Endothelial cell (in vitro differentiated cells): ENCODE measurements around the gene FLG2. TPM values are rescaled to one million over a fixed set of nuclear protein-coding genes. Genes with fewer than 3 reads are reported as not detected.
"Not testable (repeated sequence)": the region's sequence is repeated elsewhere in the genome, so short reads cannot be mapped to it uniquely, and the experiment has no call there.

Experiments used
- DNase-seq: peaks from one replicate; pipeline ENCODE4 v3.0.0; 2021; ENCODE audit warnings: low spot score
- H3K27ac Mint-ChIP-seq: one replicate; pipeline ENCODE4 v1.8.0; 2021; ENCODE audit warnings: mixed read lengths, inconsistent platforms; ENCODE audit not compliant: unreplicated experiment
- H3K27me3 Mint-ChIP-seq: one replicate; pipeline ENCODE4 v1.8.0; 2021; ENCODE audit warnings: mild to moderate bottlenecking, moderate library complexity, mixed read lengths, inconsistent platforms; ENCODE audit not compliant: unreplicated experiment
- H3K36me3 Mint-ChIP-seq: one replicate; pipeline ENCODE4 v1.8.0; 2021; ENCODE audit warnings: mild to moderate bottlenecking, low read depth, mixed read lengths, inconsistent platforms; ENCODE audit not compliant: unreplicated experiment
- H3K4me1 Mint-ChIP-seq: one replicate; pipeline ENCODE4 v1.8.0; 2021; ENCODE audit warnings: mild to moderate bottlenecking, mixed read lengths, inconsistent platforms; ENCODE audit not compliant: unreplicated experiment
- H3K4me3 Mint-ChIP-seq: one replicate; pipeline ENCODE4 v1.8.0; 2021; ENCODE audit warnings: mild to moderate bottlenecking, mixed read lengths, inconsistent platforms; ENCODE audit not compliant: unreplicated experiment
- H3K9me3 Mint-ChIP-seq: one replicate; pipeline ENCODE4 v1.8.0; 2021; ENCODE audit warnings: mixed read lengths, inconsistent platforms; ENCODE audit not compliant: unreplicated experiment
- total RNA-seq: library from RNA; stranded (reverse); fragmentation: NEBNext Ultra II Directional; extraction: Animal tissue kit (Norgen Biotek cat#: 25700); gene quantifications from one replicate; pipeline ENCODE4 v1.2.1, GENCODE V29; 2021; ENCODE audit not compliant: unreplicated experiment

Gene FLG2
- total RNA-seq, 1 donor from 2014 or later = not detected

GRCh38 chr1:152306123-152306522, 53.7 kb downstream of the FLG2 start:
- DNase-seq, H3K4me3 Mint-ChIP-seq, H3K27ac Mint-ChIP-seq, H3K4me1 Mint-ChIP-seq, H3K9me3 Mint-ChIP-seq: not testable (repeated sequence)
- Mint-ChIP-seq H3K36me3 (peaks cover 45% of the 10 kb centered on the region), H3K27me3 (peaks cover 46% of the 10 kb centered on the region)

GRCh38 chr1:152304773-152305172, 55.0 kb downstream of the FLG2 start:
- DNase-seq, H3K9me3 Mint-ChIP-seq: not testable (repeated sequence)
- peaks cover 31% of the 10 kb centered on the region for H3K36me3 Mint-ChIP-seq

GRCh38 chr1:152303139-152303872, 56.5 kb downstream of the FLG2 start:
- H3K4me3 Mint-ChIP-seq, H3K4me1 Mint-ChIP-seq, DNase-seq, H3K9me3 Mint-ChIP-seq, H3K27ac Mint-ChIP-seq: not testable (repeated sequence)
- Mint-ChIP-seq H3K36me3 (peaks cover 17% of the 10 kb centered on the region), H3K27me3 (peaks cover 22% of the 10 kb centered on the region)

More at GRCh38 chr1:152304773-152305172, 55.0 kb downstream of the FLG2 start:
- H3K27ac Mint-ChIP-seq, H3K4me1 Mint-ChIP-seq: not testable (repeated sequence)
- Mint-ChIP-seq H3K4me3 (peak overlapping the region; percentile 15), H3K27me3 (peaks cover 34% of the 10 kb centered on the region)

Other genes starting within 250 kb of the FLG2 start
- gene TCHH, start 244.6 kb downstream of the FLG2 start, total RNA-seq = 0.38 TPM
- not detected for gene RPTN, start 200.8 kb downstream of the FLG2 start, total RNA-seq
- not detected for gene HRNR, start 135.8 kb downstream of the FLG2 start, total RNA-seq
- gene FLG, start 34.8 kb downstream of the FLG2 start, total RNA-seq = not detected
- not detected for gene CRNN, start 54.3 kb upstream of the FLG2 start, total RNA-seq
- not detected for gene LCE5A, start 150.8 kb upstream of the FLG2 start, total RNA-seq
- gene CRCT1, start 154.5 kb upstream of the FLG2 start, total RNA-seq = not detected
- gene LCE3E, start 206.8 kb upstream of the FLG2 start, total RNA-seq = not detected
- gene LCE3D, start 220.5 kb upstream of the FLG2 start, total RNA-seq = not detected
- not detected for gene LCE3C, start 240.2 kb upstream of the FLG2 start, total RNA-seq